NT2/D1 (cell line): Measurements from ENCODE around the gene PSMA7.

ENCODE experiments used
- DNase-seq: peaks from one replicate; pipeline ENCODE4 v3.0.0-alpha.2; 2011; ENCODE audit warnings: low read depth, low spot score
- H3K27me3 ChIP-seq: 2 replicates; pipeline ENCODE4 v1.6.0; 2011; ENCODE audit warnings: mild to moderate bottlenecking; ENCODE audit not compliant: insufficient read length, insufficient read depth
- H3K36me3 ChIP-seq: 2 replicates; pipeline ENCODE4 v1.6.1; 2011; ENCODE audit warnings: mild to moderate bottlenecking, low read length, mixed read lengths; ENCODE audit not compliant: insufficient read depth, insufficient read length
- H3K4me1 ChIP-seq: 2 replicates; pipeline ENCODE4 v1.5.1; 2011; ENCODE audit not compliant: insufficient read depth, insufficient read length
- H3K4me3 ChIP-seq: 2 replicates; pipeline ENCODE4 v1.5.1; 2011; ENCODE audit warnings: low read depth; ENCODE audit not compliant: insufficient read length
- H3K9ac ChIP-seq: 2 replicates; pipeline ENCODE4 v1.6.0; 2011; ENCODE audit warnings: low read depth; ENCODE audit not compliant: insufficient read length
- H3K9me3 ChIP-seq: 2 replicates; pipeline ENCODE4 v1.5.1; 2011; ENCODE audit warnings: mild to moderate bottlenecking, low read length; ENCODE audit not compliant: insufficient read depth
- SUZ12 ChIP-seq: IDR thresholded peaks from 2 replicates; pipeline ENCODE4 v1.6.1; 2011; ENCODE audit not compliant: insufficient read length, insufficient read depth; ENCODE audit errors: extremely low read depth
- YY1 ChIP-seq: IDR thresholded peaks from 2 replicates; pipeline ENCODE4 v1.6.1; 2011; ENCODE audit not compliant: insufficient read length, insufficient read depth
- ZNF274 ChIP-seq: IDR thresholded peaks from 2 replicates; pipeline ENCODE4 v1.6.1; 2011; ENCODE audit warnings: mild to moderate bottlenecking, low read depth, low read length

The PSMA7 gene

GRCh38 chr20:62112368-62112767 lies 30.8 kb downstream of the PSMA7 start:
- Histone ChIP-seq H3K9me3 (peaks cover 59% of the 10 kb centered on the region), H3K4me3 (no peak overlapping the region), H3K9ac (no peak overlapping the region), H3K36me3 (no peaks in the 10 kb centered on the region), H3K27me3 (no peaks in the 10 kb centered on the region), H3K4me1 (peaks cover 2% of the 10 kb centered on the region)
- DNase-seq = no peak
- TF ChIP-seq YY1 (no peak), ZNF274 (no peak; the same call in 1 of the 2 replicates), SUZ12 (no peak)

GRCh38 chr20:62111148-62111547 lies 32.0 kb downstream of the PSMA7 start:
- TF ChIP-seq YY1 (no peak), SUZ12 (no peak), ZNF274 (no peak)
- Histone ChIP-seq H3K4me1 (peaks cover 2% of the 10 kb centered on the region), H3K9ac (no peak overlapping the region), H3K4me3 (no peak overlapping the region), H3K9me3 (peaks cover 71% of the 10 kb centered on the region), H3K27me3 (no peaks in the 10 kb centered on the region), H3K36me3 (no peaks in the 10 kb centered on the region)
- no peak for DNase-seq

- no peaks in the 10 kb centered on the region for H3K36me3 ChIP-seq
- no peak for DNase-seq
- TF ChIP-seq SUZ12 (no peak), YY1 (no peak), ZNF274 (no peak)
- no peaks in the 10 kb centered on the region for H3K27me3 ChIP-seq
- H3K4me3 ChIP-seq = no peak overlapping the region
- no peak overlapping the region for H3K9ac ChIP-seq
- peaks cover 3% of the 10 kb centered on the region for H3K4me1 ChIP-seq
- H3K9me3 ChIP-seq = peaks cover 48% of the 10 kb centered on the region
Measured at GRCh38 chr20:62105592-62105991, 37.6 kb downstream of the PSMA7 start.

GRCh38 chr20:62104791-62105345 lies 38.3 kb downstream of the PSMA7 start:
- Histone ChIP-seq H3K4me3 (no peak overlapping the region), H3K27me3 (no peaks in the 10 kb centered on the region), H3K36me3 (no peaks in the 10 kb centered on the region), H3K9ac (no peak overlapping the region), H3K9me3 (peaks cover 42% of the 10 kb centered on the region), H3K4me1 (peaks cover 3% of the 10 kb centered on the region)
- DNase-seq = no peak
- no peak for TF ChIP-seq ZNF274
- TF ChIP-seq YY1 = no peak
- no peak for TF ChIP-seq SUZ12

- no peak overlapping the region for H3K9ac ChIP-seq
- H3K36me3 ChIP-seq = no peaks in the 10 kb centered on the region
- H3K4me1 ChIP-seq = peaks cover 3% of the 10 kb centered on the region
- DNase-seq = no peak
- no peak overlapping the region for H3K4me3 ChIP-seq
- TF ChIP-seq SUZ12 (no peak), ZNF274 (no peak), YY1 (no peak)
- no peaks in the 10 kb centered on the region for H3K27me3 ChIP-seq
- H3K9me3 ChIP-seq = peaks cover 37% of the 10 kb centered on the region
Measured at GRCh38 chr20:62104234-62104789, 38.9 kb downstream of the PSMA7 start.

- Histone ChIP-seq H3K36me3 (no peaks in the 10 kb centered on the region), H3K9me3 (peaks cover 31% of the 10 kb centered on the region), H3K4me1 (peaks cover 3% of the 10 kb centered on the region), H3K9ac (no peak overlapping the region), H3K27me3 (no peaks in the 10 kb centered on the region), H3K4me3 (no peak overlapping the region)
- no peak for DNase-seq
- no peak for TF ChIP-seq ZNF274
- no peak for TF ChIP-seq YY1
- TF ChIP-seq SUZ12 = no peak
Measured at GRCh38 chr20:62103508-62104233, 39.5 kb downstream of the PSMA7 start.

GRCh38 chr20:62101078-62101477 lies 42.1 kb downstream of the PSMA7 start:
- peaks cover 5% of the 10 kb centered on the region for H3K4me1 ChIP-seq
- no peak overlapping the region for H3K4me3 ChIP-seq
- H3K27me3 ChIP-seq = no peaks in the 10 kb centered on the region
- DNase-seq = no peak
- H3K36me3 ChIP-seq = no peaks in the 10 kb centered on the region
- H3K9me3 ChIP-seq = peaks cover 5% of the 10 kb centered on the region
- no peak for TF ChIP-seq YY1
- no peak for TF ChIP-seq ZNF274
- TF ChIP-seq SUZ12 = no peak
- no peak overlapping the region for H3K9ac ChIP-seq
